Measurements from ENCODE around the gene RNPEPL1.

DNA sequence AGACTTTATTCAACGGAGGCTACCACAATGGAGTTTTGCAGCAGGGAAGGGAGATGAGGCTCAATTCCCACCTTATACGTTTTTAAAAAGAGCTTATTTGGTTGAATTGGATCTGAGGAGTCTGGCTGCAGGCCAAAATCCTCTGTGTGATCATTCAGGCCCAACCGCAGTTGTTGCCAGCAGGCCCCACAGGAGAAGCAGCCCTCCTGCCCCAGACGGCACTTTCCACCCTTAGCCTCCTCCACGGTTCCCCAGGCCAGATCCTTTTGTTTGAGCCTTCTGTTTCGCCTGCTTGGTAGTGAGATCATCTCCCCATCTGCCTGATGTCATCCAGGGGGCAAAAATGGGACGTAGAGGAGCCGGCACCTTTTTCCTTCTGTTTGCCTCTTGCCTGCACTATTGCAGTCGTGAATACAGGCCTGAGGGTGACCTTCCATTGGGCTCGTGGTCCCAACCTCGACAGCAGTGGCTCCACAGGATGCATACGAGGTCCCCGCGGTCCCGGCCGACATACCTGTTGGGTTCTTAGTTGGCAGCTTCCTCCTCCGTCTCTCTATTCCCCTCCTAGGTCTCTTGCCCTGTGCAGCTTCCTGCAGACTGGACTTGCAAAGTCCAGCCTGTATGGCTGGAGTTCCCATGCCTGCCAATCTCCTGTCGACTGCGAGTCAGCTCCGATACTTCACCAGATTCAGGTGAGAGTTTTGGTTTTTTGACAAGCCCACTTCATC, 47.7 kb downstream of the RNPEPL1 start:
- TF ChIP-seq, protein P1, sequence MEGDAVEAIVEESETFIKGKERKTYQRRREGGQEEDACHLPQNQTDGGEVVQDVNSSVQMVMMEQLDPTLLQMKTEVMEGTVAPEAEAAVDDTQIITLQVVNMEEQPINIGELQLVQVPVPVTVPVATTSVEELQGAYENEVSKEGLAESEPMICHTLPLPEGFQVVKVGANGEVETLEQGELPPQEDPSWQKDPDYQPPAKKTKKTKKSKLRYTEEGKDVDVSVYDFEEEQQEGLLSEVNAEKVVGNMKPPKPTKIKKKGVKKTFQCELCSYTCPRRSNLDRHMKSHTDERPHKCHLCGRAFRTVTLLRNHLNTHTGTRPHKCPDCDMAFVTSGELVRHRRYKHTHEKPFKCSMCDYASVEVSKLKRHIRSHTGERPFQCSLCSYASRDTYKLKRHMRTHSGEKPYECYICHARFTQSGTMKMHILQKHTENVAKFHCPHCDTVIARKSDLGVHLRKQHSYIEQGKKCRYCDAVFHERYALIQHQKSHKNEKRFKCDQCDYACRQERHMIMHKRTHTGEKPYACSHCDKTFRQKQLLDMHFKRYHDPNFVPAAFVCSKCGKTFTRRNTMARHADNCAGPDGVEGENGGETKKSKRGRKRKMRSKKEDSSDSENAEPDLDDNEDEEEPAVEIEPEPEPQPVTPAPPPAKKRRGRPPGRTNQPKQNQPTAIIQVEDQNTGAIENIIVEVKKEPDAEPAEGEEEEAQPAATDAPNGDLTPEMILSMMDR (IDR thresholded peaks at IDR 0.05), result no peak
- TF ChIP-seq POLR2A (IDR thresholded peaks at IDR 0.05), result no peak

All from adrenal gland (tissue), 5 donors.